Occipital lobe (tissue), 2 donors: ENCODE results near the gene MGAT4A. TPM values are rescaled to one million over a fixed set of nuclear protein-coding genes. Genes with fewer than 3 reads are reported as not detected.
"Not testable (repeated sequence)": the region's sequence is repeated elsewhere in the genome, so short reads cannot be mapped to it uniquely, and the experiment has no call there.

Experiments used
- DNase-seq: peaks from one replicate; lab custom pipeline; 2025; lab: John Stamatoyannopoulos, UW
- total RNA-seq: library from RNA; depleted of rRNA; stranded (reverse); fragments of >200 nt; gene quantifications from one replicate; pipeline ENCODE4 v1.2.3, GENCODE V29; 2014

The MGAT4A gene
- total RNA-seq, 1 donor from 2014 or later = 40.7 TPM

DNA sequence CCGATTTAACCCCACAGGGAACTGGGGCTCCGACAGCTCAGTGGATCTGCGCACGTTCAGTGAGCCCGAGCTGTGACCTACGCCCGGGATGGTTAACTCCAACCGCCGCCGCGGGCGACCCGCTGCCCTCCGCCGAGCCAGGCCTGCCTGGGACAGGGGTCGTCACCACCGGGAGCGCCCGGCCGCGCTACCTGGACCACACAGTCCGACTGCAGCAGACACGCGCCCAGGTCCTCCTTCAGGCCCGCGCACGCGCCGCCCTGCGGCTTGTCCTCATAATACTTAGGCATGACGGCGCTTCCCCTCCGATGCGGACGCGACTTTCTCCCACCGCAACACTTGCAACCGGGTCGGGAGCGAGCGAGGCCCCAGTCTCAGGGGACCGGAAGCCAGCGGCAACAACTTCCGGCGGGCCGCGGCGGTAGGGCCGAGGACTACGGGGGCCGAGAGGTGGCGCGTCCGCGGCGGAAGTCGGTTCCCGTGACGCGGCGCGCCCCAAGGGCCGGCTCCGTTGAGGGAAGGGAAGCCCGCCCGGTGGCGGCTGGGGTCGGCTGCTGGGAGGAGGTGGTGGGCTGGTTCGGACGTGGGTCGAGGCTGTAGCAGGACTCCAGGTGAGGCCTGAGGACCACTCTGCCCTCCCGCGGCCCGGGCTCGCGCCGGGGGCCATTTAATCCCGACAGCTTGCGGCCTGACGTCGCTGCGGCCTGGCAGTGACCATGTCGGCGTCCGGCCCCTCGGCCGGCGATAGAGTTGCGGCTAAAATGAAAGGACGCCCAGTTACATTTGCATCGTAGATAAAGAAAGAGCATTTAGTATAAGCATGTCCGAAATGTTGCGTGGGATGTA is 122.6 kb downstream of the MGAT4A start, which contains the start of the genes COA5 and UNC50:
Gene COA5, minus strand, starts transcription at position 397 of the 846 bp plus-strand sequence. Its CDS starts 107 bp downstream, at position 290.
Gene UNC50, plus strand, starts transcription at position 474 of the 846 bp plus-strand sequence. CDS start 1,171 bp downstream, outside the sequence.
- peak; percentile 79 for DNase-seq

DNA sequence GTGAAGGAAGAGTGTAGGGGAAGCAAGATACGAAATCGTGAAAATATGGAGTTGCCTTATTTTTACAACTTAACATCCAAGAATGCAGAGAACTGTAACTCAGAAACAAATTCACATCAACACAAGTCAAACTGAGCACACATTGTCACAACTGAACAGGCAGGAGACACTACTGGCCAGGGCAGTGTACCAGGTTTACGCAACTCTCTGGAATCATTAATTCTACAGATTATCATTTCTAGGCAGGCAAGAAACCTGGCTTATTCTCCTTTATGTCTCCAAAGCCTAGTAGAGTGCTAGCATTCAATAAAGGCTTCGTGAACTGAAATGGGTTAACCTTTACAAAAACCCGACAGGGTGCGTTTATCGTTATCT is 123.2 kb downstream of the MGAT4A start:
- DNase-seq = no peak

DNA sequence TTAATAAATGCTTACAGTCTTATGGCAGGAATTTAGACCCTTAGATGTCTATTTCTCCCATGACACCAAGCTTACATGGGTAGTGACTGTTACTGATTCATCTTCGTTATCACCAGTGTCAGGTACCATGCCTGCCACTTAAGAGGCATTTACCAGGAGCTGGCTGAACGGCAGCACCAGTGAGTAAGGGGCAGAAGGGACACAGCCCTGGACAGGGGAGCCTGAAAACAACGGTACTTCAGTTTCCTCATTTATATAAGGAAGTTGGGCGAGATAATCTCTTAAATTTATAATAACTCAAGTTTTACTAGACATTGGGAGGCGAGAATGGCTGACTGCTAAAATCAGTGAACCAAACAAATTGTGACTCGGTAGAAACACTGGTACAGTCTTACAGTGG is 123.8 kb downstream of the MGAT4A start:
- DNase-seq = no peak

DNA sequence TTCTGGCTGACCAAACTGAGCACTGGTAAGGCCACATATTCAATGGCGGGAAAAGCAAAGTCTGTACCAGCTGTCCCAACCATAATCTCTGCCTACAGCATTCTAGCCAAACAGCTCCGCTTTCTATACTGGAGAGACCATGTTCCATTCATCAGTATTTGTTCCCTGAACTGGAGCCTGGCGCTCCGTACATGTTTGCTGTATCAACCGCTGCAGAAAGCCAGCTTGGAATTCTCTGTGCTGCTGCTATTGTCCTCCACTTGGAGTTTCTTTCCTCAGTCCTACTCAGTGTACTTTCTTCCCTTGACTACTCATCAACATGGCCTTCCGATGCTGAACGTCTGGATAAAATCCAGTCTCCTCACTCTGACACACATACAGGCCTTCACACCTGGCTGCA is 124.5 kb downstream of the MGAT4A start:
- no peak for DNase-seq

DNA sequence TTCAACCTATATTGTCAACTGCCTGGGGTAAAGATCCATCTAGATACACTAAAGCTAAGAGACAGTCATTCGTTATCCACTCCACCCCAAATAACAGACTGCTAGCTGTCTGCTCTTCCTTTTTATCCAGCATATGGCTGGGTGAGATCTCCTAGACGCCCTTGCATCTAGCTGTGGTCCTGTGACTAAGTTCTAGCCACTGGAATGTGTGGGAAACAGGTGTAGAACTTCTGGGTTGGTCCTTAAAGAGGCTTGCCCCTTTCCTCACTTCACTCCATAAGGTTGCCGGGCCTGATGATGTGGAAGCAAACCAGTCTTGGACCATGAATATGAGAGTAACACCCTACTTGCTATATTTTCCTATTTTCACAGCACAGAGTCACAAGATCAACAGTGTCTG is 125.9 kb downstream of the MGAT4A start:
- no peak for DNase-seq

DNA sequence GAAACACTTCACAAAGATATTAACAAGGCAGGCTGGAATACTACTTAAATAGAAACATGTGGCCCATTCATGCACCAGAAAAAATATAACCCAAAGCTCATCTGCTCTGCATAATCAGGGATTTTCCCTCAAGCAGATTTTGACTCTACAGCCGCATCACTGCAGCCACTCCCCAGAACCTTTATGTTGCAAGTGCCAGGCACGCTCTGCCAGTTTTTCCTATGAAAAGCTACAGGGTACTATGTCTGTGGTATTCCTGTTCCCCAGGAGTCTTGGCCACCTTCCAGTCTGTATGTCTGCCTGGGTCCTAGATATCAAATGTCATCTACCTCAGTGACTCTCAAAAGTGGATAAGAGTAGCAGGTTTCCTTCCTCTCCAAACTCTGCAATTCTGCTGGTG is 126.4 kb downstream of the MGAT4A start:
- no peak for DNase-seq

DNA sequence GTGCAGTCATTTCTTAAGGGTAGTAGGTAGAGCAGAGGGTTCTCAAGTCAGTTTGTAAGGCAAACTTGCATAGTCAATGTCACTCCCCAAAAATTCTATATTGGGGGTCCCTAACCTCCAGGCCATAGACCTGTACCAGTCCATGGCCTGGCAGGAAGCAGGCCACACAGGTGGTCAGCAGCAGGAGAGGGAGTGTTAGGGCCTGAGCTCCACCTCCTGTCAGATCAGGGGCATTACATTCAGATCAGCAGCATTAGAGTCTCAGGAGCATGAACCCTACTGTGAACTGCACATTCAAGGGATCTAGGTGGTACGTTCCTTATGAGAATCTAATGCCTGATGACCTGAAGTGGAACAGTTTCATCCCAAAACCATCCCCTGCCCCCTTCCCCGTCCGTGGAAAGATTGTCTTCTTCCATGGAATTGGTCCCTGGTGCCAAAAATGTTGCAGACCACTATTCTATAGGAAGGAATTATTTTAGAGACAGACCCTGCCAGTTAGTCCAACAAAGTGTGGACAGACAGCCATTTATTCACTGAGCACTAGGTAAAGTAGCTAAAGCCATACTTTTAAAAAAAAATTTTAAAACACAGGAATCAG is 129.3 kb downstream of the MGAT4A start:
- DNase-seq = no peak

DNA sequence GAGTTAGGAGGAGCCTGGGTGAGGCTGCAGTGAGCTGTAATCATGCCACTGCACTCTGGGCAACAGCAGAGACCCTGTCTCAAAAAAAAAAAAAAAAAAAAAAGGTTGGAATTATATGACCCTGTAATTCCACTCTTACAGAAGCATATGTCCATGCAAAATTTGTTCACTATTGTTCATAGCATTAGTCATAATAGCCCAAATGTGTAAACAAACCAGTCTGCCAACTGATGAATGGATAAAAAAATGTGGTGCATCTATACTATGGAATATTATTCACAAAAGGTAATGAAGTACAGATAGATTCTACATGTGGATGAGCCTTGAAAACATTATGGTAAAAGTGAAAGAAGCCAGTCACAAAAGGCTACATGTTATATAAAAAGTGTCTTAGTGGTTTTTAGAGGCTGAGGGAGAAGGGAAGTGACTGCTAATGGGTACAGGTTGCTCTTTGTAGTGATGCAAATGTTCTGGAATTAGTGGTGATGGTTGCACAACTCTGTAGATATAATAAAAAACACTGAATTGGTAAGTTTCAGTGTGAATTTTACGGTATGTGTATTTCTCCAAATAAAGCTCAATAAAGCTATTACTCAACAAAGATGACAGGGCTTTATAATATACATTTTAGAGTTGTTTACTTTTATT is 132.0 kb downstream of the MGAT4A start:
- DNase-seq = no peak

DNA sequence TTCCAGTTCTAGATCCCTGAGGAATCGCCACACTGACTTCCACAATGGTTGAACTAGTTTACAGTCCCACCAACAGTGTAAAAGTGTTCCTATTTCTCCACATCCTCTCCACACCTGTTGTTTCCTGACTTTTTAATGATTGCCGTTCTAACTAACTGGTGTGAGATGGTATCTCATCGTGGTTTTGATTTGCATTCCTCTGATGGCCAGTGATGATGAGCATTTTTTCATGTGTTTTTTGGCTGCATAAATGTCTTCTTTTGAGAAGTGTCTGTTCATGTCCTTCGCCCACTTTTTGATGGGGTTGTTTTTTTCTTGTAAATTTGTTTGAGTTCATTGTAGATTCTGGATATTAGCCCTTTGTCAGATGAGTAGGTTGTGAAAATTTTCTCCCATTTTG is 136.3 kb downstream of the MGAT4A start:
- not testable (repeated sequence) for DNase-seq

DNA sequence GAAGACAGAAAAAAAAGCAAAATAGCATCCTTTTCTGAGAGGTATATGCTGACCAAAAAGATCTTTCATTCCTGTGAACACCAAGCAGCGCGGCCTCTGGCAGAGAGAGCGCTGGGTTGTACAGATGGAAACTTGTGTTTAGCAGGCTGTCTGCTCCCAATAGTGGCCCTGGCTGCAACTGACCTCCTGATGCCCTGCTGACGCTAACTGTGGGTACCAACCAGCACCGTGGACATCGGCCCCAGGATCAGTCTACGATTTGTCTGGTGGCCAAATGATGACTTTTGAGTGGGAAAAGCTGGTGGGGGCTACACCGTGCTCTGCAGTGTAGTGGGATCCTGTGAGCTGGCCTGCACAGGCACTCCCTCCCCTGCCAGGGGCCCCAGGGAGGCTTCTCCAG is 138.4 kb downstream of the MGAT4A start:
- DNase-seq = no peak

DNA sequence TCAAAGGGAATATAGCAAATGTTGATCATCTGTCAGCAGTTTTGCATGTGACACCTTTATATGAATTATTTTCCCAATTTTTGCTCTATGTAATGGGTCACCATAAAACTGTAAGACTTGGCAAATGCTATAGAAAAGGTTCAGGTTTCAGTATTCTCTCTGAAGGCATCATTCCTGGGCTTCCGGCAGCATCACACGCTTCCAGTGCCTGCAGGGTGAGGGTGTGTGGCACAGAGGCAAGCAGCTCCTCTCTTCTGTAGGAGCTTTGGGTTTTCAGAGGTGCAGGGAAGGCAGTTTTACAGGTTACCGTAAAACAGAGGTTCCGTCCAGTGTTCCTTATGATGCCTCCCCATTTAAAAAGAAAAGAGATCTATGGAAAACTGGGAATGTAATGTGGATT is 141.4 kb downstream of the MGAT4A start:
- DNase-seq = no peak

DNA sequence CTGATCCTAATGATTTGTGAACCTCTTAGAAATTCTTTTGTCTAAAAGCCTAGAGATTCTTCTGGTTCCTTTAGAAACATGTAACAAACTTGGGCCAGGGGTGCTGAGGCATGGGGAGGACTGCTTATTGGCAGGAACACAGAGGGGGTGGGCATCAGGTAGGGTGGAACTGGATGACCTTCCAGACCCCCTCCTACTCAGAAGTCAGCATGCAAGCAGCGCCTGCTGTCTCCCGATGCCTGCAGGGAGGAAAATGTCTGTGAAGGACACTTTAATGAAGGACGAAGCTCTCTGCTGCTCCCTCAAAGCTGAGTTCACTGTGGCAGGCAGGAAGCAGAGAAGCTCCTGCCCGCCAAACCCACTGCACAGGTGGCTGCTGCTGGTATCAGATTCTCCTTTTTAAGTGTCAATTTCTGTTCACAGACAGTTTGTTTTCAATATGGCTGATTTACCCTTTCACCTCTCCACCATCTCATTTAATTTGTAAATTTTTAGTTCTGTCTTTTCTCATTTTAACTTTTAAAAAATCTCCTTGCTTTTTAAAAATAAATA is 142.0 kb downstream of the MGAT4A start:
- DNase-seq = no peak

DNA sequence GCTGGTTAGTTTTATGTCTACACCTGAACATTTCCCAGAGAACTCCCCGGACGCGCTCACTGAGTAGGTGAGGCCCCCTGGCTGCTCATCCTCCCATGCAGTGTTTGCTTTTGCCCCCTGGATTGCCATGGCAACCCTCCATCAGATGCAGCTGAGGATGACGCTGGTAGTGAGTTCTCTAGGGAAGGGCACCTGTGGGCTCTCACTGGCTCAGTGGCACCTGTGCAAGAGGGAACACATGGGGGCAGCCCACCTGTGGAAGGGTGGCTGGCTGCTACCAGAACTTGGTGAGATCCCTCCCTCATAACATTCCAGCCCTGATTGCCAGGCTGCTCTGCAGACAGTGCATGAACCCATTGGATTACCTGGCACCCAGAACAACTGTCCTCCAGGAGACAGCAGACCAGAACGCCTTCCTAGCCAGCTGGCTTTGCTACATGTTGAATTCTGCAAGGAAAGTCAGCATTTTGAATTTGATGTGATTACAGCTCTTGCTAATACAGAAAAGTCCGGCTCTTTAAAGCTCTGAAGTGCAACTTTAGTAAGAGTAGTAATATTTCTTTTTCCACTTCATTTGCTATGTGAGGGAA is 144.3 kb downstream of the MGAT4A start:
- no peak for DNase-seq

DNA sequence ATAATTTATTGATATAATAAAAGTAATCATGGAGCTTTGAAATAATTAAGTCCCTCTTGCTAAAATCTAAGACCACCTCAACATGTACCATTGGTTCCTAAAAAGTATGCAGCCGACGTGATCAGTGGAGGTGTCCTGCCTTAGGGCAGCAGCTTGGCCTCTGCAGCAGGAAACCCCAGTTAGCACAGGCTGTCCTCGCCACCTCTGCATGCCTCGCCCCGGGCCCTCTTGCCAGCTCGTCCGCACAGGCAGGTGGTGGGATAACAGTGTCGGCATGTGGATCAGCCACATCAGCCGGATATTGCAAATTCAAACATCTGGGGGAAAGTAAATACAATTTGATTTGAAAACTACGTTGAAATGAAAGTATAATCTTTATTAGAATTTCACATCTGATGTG is 145.5 kb downstream of the MGAT4A start:
- no peak for DNase-seq

DNA sequence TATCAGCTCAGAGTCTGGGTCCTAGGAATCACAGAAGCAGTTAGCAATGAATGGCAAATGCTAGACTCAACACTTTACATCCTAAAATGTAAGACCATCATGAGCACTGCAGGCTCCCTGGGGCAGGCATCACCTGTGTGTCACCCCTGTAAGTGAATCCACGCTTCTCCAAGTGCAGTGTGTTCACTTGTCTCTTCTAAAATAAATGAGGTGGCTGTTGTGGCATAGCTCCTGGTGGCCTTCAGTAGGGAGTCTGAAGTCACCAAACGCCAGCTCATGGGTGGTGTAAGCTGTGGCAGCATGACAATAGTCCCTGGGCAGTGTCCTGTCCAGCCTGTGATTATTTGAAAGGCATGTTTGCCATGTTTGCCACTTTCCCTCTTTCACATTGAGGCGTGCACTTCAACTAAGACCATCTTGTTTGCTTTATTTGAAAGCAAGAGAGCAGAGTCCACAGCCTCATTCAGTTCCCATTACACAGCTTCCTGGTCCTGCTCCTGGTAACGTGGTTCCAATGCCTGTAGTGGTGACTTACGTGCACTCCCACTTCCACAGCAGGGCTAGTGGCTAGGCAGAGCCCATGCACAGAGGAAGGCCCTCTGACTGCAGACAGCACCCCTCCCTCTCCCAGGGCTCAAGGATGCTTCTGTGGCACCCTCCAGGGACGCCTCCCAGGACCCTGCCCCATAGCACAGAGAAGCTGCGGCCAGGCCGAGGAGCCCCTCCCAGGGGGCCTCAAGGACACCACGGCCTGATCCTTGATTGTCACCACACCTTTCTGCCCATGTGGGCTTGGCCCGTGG is 146.9 kb downstream of the MGAT4A start:
- DNase-seq = no peak

DNA sequence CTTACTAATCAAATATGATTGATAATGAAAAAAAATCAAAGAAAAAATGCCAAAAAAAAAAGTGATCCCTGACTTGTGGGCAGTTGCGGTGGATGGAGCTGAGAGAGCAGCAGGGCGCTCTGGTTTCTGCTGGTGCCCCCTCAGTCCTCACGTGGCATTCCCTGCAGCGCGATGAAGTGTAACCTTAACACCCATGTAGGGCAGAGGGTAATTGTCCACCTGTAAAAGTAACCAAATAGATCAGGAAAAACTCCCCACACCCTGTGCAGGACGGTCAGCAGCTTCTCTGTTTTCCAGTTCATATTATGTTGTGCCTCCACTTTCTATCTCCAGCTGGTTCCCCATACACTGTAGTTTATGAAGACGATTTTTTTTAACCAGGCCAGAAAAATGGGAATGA is 147.7 kb downstream of the MGAT4A start:
- no peak for DNase-seq

DNA sequence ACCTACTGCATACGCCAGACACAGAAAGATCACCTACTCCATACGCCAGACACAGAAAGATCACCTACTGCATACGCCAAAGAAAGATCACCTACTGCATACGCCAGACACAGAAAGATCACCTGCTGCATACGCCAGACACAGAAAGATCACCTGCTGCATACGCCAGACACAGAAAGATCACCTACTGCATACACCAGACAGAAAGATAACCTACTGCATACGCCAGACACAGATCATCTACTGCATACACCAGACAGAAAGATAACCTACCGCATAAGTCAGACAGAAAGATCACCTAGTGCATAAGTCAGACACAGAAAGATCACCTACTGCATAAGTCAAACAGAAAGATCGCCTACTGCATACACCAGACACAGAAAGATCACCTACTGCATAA is 148.4 kb downstream of the MGAT4A start:
- no peak for DNase-seq

DNA sequence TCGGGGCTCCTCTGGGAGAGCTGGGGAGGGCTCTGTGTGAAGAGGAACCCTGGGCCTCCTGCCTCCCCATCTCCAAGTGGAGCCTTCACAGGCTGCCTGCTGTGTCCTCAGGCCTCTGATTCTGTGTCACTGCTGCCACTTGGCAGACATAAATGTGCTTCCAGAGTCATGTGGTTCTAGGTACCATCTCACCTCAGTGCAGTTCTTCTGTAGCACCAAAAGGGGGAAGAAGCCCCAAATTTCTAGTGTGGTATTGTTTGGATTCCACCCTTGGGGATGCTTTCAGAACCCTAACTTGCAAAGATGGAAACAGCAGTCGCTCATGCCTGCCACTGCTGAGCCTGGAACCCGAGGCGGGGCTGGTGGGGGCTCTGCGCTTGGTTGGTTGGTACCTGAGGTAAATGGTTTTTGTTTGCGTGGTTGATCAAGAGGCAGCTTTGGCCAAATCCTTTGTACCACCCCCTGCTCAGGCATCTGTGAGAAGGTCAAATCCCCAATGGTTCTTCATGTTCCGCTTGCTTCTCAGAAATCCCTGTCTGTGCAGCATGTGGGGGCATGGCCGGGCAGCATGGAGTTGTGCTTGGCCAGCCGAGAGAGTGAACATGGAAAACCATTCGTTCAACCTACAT is 150.2 kb downstream of the MGAT4A start:
- DNase-seq = no peak

DNA sequence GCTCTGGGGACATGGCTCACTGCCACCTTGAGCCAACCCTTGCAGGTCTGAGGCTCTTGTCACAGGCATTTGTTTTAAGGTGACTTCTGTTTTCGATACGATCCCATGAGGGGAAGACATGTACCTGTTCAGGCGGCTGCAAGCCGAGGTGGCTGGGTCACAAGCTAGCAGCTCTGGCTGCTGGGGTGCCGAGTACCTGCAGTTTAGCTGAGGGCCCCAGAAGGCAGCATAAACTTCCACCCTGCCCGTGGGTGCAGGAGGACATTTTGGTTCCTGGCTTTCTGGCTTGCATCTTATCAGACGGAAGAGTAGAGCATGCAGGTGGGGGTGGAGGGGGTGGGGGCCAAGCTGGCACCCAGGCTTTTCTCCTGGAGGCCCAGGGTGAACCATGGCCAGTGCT is 151.0 kb downstream of the MGAT4A start:
- DNase-seq = no peak

DNA sequence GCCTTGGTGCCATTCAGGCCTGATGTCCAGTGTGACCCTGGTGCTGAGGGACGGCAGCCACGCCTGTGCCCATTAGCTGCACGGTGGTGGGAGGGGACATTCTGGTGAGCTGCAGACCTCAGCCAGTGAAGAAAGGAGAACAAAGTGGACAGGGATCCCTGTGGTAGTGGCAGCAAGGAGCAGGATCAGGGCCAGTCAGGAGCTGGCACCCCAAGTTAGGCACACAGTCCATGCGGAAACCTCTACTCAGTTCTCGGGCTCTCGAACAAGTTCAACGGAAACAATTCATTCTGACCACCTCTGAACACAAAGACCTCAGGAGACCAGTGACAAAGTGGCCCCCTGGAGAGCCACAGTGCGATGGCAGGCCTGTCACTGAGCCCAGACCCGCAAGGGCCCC is 152.7 kb downstream of the MGAT4A start:
- no peak for DNase-seq
